Smooth muscle cell (in vitro differentiated cells): ENCODE data around the gene C1R. TPM values are rescaled to one million over a fixed set of nuclear protein-coding genes. Genes with fewer than 3 reads are reported as not detected.

Experiments used
- DNase-seq: peaks from one replicate; lab custom pipeline; 2025; ENCODE audit not compliant: unreplicated experiment; lab: John Stamatoyannopoulos, UW
- H2AFZ ChIP-seq: fragments of 200-600 bp; sonication (generic); 2 replicates; pipeline ENCODE4 v1.6.0; 2016; ENCODE audit warnings: antibody characterized with exemption, low read depth, mild to moderate bottlenecking
- H3F3A ChIP-seq: fragments of 200-600 bp; sonication (generic); 2 replicates; pipeline ENCODE4 v1.6.0; 2017; ENCODE audit warnings: antibody characterized with exemption, low read depth
- H3K27ac ChIP-seq: fragments of 200-600 bp; sonication (generic); 2 replicates; pipeline ENCODE4 v1.5.1; 2016; ENCODE audit warnings: low read depth, mild to moderate bottlenecking
- H3K27me3 ChIP-seq: fragments of 200-600 bp; sonication (generic); 2 replicates; pipeline ENCODE4 v1.6.1; 2016; ENCODE audit warnings: low read depth, mild to moderate bottlenecking
- H3K36me3 ChIP-seq: fragments of 200-600 bp; sonication (generic); 2 replicates; pipeline ENCODE4 v1.5.1; 2016; ENCODE audit warnings: low read depth
- H3K4me1 ChIP-seq: fragments of 200-600 bp; sonication (generic); 2 replicates; pipeline ENCODE4 v1.5.1; 2016; ENCODE audit warnings: low read depth
- H3K4me2 ChIP-seq: fragments of 200-600 bp; sonication (generic); 2 replicates; pipeline ENCODE4 v1.6.0; 2016; ENCODE audit warnings: mild to moderate bottlenecking
- H3K4me3 ChIP-seq: fragments of 200-600 bp; sonication (generic); 2 replicates; pipeline ENCODE4 v1.5.1; 2016; ENCODE audit warnings: mild to moderate bottlenecking
- H3K79me2 ChIP-seq: fragments of 200-600 bp; sonication (generic); 2 replicates; pipeline ENCODE4 v1.6.0; 2016; ENCODE audit warnings: low read depth, mild to moderate bottlenecking
- H3K9ac ChIP-seq: fragments of 200-600 bp; sonication (generic); 2 replicates; pipeline ENCODE4 v1.6.0; 2016; ENCODE audit warnings: low read depth
- H3K9me3 ChIP-seq: fragments of 200-600 bp; sonication (generic); replicated peaks from 2 replicates; pipeline ENCODE4 v1.5.1; 2016; ENCODE audit warnings: low read depth
- H4K20me1 ChIP-seq: fragments of 200-600 bp; sonication (generic); 2 replicates; pipeline ENCODE4 v1.6.0; 2016; ENCODE audit warnings: low read depth
- WGBS: methylation state at CpG from one replicate; pipeline ENCODE4 v1.1.7; 2016; ENCODE audit warnings: low lambda C conversion rate; 5-methylcytosine and 5-hydroxymethylcytosine counted together
- polyA plus RNA-seq: library from polyadenylated mRNA; unstranded; fragments of >200 nt; fragmentation: Nextera tagmentation; extraction: Ambion mirVana; gene quantifications from 2 replicates; pipeline ENCODE4 v1.2.1, GENCODE V29; 2016
- total RNA-seq: library from RNA; depleted of rRNA; stranded (reverse); fragments of >200 nt; gene quantifications from 2 replicates; pipeline ENCODE4 v1.2.3, GENCODE V29; 2014
- TF ChIP-seq, protein P1 (sequence below): fragments of 200-600 bp; sonication (generic); IDR thresholded peaks from 2 replicates; pipeline ENCODE4 v1.5.1; 2017; ENCODE audit warnings: borderline replicate concordance, mild to moderate bottlenecking, antibody characterized with exemption; ENCODE audit not compliant: insufficient read depth, poor library complexity, severe bottlenecking

The C1R gene
- total and polyA plus RNA-seq, 2 experiments from 2014 or later = 51.2 to 83.8 TPM

DNA sequence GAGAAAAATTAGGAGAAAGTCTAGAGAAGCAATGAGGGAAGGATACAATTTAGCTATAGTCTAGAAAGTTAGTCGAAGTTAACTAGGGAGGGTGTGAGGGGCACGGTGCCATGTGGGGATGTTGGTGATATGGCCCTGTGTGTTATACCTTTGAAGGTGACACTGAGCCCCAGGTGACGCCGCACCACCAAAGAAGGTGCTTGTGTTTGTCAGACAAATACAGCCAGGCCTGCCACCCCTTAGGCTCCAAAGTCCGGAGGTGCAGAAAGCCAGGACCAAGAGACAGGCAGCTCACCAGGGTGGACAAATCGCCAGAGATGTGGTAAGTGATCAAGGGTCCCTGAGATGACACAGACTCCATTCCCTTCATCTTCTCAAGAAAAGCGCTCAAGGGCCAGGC lies 30.6 kb downstream of the C1R start:
- H3K4me1 ChIP-seq = no peaks in the 10 kb centered on the region
- TF ChIP-seq, protein P1, sequence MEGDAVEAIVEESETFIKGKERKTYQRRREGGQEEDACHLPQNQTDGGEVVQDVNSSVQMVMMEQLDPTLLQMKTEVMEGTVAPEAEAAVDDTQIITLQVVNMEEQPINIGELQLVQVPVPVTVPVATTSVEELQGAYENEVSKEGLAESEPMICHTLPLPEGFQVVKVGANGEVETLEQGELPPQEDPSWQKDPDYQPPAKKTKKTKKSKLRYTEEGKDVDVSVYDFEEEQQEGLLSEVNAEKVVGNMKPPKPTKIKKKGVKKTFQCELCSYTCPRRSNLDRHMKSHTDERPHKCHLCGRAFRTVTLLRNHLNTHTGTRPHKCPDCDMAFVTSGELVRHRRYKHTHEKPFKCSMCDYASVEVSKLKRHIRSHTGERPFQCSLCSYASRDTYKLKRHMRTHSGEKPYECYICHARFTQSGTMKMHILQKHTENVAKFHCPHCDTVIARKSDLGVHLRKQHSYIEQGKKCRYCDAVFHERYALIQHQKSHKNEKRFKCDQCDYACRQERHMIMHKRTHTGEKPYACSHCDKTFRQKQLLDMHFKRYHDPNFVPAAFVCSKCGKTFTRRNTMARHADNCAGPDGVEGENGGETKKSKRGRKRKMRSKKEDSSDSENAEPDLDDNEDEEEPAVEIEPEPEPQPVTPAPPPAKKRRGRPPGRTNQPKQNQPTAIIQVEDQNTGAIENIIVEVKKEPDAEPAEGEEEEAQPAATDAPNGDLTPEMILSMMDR = no peak
- no peaks in the 10 kb centered on the region for H4K20me1 ChIP-seq
- no peak overlapping the region for H3K27ac ChIP-seq
- no peak overlapping the region for H3K4me3 ChIP-seq
- no peaks in the 10 kb centered on the region for H3K79me2 ChIP-seq
- H3K4me2 ChIP-seq = no peak overlapping the region
- no peak for DNase-seq
- H3K9me3 ChIP-seq = no peaks in the 10 kb centered on the region
- 97% methylated on average over 7 of the region's 7 CpGs for WGBS
- H3K36me3 ChIP-seq = no peaks in the 10 kb centered on the region
- no peaks in the 10 kb centered on the region for H3K27me3 ChIP-seq
- H3K9ac ChIP-seq = no peak overlapping the region
- H2AFZ ChIP-seq = no peak overlapping the region
- H3F3A ChIP-seq = no peaks in the 10 kb centered on the region

DNA sequence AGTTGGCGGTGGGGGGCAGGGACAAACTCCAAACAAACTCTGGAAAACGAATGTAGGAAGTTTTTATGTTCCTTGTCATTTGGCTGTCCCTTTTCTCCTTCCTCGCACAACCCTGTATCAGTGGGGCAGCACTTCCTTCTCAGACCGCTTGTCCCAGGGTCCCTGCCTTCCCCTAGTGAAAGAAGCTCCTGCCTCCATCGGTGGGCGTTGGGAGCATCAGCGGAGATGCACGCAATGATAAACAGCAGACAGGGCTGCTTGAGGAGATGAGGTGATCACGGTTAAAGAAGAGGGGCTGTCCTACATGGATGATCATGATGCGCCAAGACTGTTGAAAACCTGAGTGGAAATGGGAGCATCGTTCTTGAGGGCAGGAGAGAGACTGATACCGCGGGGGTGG lies 31.1 kb downstream of the C1R start:
- Histone ChIP-seq H3K4me1 (no peaks in the 10 kb centered on the region), H3K4me2 (peak overlapping the region; percentile 82), H3K27me3 (no peaks in the 10 kb centered on the region), H3K36me3 (no peaks in the 10 kb centered on the region), H3K9ac (peak overlapping the region; percentile 24), H3K27ac (peak overlapping the region; percentile 56), H4K20me1 (no peaks in the 10 kb centered on the region), H3K4me3 (peak overlapping the region; percentile 34), H3K79me2 (no peaks in the 10 kb centered on the region), H2AFZ (peak overlapping the region; percentile 67), H3F3A (no peaks in the 10 kb centered on the region), H3K9me3 (no peaks in the 10 kb centered on the region)
- TF ChIP-seq, protein P1 = no peak
- 82% methylated on average over 13 of the region's 13 CpGs for WGBS
- DNase-seq = no peak

DNA sequence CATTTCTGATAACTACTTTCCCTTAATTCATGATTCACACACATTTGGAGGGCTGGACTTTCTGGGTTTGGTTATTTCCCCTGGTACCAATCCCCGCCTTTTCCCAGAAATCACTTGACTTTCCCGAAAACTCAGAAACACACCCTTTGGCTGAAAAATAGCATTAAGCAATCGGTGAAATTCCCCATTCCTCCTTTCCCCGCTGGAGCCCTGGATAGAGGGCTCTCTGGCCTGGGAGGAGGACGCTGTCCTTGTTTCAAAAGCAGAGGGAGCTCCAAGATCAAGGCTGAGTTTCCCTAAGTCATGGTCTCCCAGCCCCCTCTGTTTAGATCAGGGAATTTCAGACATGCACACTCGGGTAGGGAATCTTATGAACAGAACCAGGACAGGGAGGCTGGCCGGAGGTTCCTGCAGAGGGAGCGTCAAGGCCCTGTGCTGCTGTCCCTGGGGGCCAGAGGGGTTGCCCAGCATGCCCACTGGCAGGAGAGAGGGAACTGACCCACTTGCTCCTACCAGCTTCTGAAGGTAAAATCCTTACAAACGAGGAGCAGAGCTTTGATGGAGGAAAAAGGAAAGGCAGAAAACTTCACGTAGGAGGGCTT lies 31.8 kb downstream of the C1R start, which contains the start of gene C1S:
TSS of gene C1S (plus strand) at position 366 of the 602 bp plus-strand sequence. CDS start 1,195 bp downstream, outside the sequence.
- H2AFZ ChIP-seq = peak within 1 kb of the TSS; percentile 67
- no peaks in the 10 kb centered on the region for H3K4me1 ChIP-seq
- no peaks in the 10 kb centered on the region for H3K9me3 ChIP-seq
- no peaks in the 10 kb centered on the region for H3F3A ChIP-seq
- H3K9ac ChIP-seq = peak within 1 kb of the TSS; percentile 24
- H3K4me2 ChIP-seq = peak within 1 kb of the TSS; percentile 82
- no peaks in the 10 kb centered on the region for H3K27me3 ChIP-seq
- no peaks in the 10 kb centered on the region for H3K36me3 ChIP-seq
- WGBS = 22% methylated on average over 10 of the region's 10 CpGs
- H4K20me1 ChIP-seq = no peaks in the 10 kb centered on the region
- TF ChIP-seq, protein P1 = peak; percentile 72
- H3K27ac ChIP-seq = peak within 1 kb of the TSS; percentile 56
- no peaks in the 10 kb centered on the region for H3K79me2 ChIP-seq
- H3K4me3 ChIP-seq = peak within 1 kb of the TSS; percentile 34
- peak; percentile 35 for DNase-seq

DNA sequence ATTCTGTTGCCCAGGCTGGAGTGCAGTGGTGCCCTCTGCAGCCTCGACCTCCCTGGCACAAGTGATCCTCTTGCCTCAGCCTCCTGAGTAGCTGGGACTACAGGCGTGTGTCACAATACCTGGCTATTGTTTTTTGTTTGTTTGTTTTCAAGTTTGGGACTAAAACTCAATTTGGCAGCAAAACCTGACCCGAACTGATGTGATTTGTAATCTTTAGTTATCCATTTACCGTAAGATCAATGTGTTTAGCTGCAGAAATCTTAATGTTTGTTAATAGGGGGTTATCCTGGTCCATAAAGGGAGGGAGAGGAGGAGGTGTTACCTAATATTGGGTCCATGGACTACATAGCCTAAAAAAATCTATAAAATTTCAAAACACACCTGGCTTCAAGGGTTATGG lies 32.5 kb downstream of the C1R start:
- H3K27ac ChIP-seq = no peak overlapping the region
- TF ChIP-seq, protein P1 = no peak
- no peaks in the 10 kb centered on the region for H3K27me3 ChIP-seq
- H2AFZ ChIP-seq = no peak overlapping the region
- 97% methylated on average over 4 of the region's 4 CpGs for WGBS
- no peaks in the 10 kb centered on the region for H3F3A ChIP-seq
- H3K36me3 ChIP-seq = no peaks in the 10 kb centered on the region
- no peaks in the 10 kb centered on the region for H3K79me2 ChIP-seq
- peak overlapping the region; percentile 82 for H3K4me2 ChIP-seq
- no peak overlapping the region for H3K9ac ChIP-seq
- H4K20me1 ChIP-seq = no peaks in the 10 kb centered on the region
- H3K4me1 ChIP-seq = no peaks in the 10 kb centered on the region
- H3K9me3 ChIP-seq = no peaks in the 10 kb centered on the region
- DNase-seq = no peak
- no peak overlapping the region for H3K4me3 ChIP-seq
